Osteoblast (primary cell): ENCODE data around the gene GP2. TPM values are rescaled to one million over a fixed set of nuclear protein-coding genes. Genes with fewer than 3 reads are reported as not detected.

ENCODE experiments used
- DNase-seq: peaks from one replicate; pipeline ENCODE4 v3.0.0; 2011; ENCODE audit warnings: low spot score, mixed read lengths; ENCODE audit not compliant: insufficient read length; ENCODE audit errors: missing footprints
- H2AFZ ChIP-seq: 2 replicates; pipeline ENCODE4 v1.6.0; 2011; ENCODE audit warnings: mild to moderate bottlenecking, low read length
- H3K27ac ChIP-seq: 2 replicates; pipeline ENCODE4 v1.5.1; 2011; ENCODE audit warnings: mild to moderate bottlenecking, low read depth, low read length, moderate library complexity
- H3K27me3 ChIP-seq: 2 replicates; pipeline ENCODE4 v1.6.0; 2012; ENCODE audit warnings: mild to moderate bottlenecking, control low read depth, inconsistent platforms, low read length, moderate library complexity; ENCODE audit not compliant: insufficient read depth
- H3K36me3 ChIP-seq: 2 replicates; pipeline ENCODE4 v1.5.1; 2011; ENCODE audit warnings: mild to moderate bottlenecking, low read length, control low read depth, moderate library complexity; ENCODE audit not compliant: insufficient read depth
- H3K4me1 ChIP-seq: 2 replicates; pipeline ENCODE4 v1.5.1; 2011; ENCODE audit warnings: mild to moderate bottlenecking, low read length, control low read depth, moderate library complexity; ENCODE audit not compliant: insufficient read depth
- H3K4me2 ChIP-seq: 2 replicates; pipeline ENCODE4 v1.6.0; 2011; ENCODE audit warnings: mild to moderate bottlenecking, low read length; ENCODE audit not compliant: insufficient read depth
- H3K4me3 ChIP-seq: fragments of 200-600 bp; sonication (generic); 3 replicates; pipeline ENCODE4 v1.5.1; 2012; ENCODE audit warnings: mild to moderate bottlenecking, low read length, inconsistent platforms; ENCODE audit not compliant: insufficient read depth
- H3K79me2 ChIP-seq: 2 replicates; pipeline ENCODE4 v1.6.0; 2012; ENCODE audit warnings: mild to moderate bottlenecking, low read length, control low read depth, inconsistent platforms; ENCODE audit not compliant: insufficient read depth
- H3K9me3 ChIP-seq: 2 replicates; pipeline ENCODE4 v1.5.1; 2011; ENCODE audit warnings: low read depth, low read length, control low read depth
- H4K20me1 ChIP-seq: 2 replicates; pipeline ENCODE4 v1.6.0; 2012; ENCODE audit warnings: mild to moderate bottlenecking, low read length, control low read depth; ENCODE audit not compliant: insufficient read depth
- total RNA-seq: library from RNA; depleted of rRNA; stranded (reverse); fragments of >200 nt; gene quantifications from 2 replicates; pipeline ENCODE4 v1.2.3, GENCODE V29; 2012
- TF ChIP-seq, protein P1 (sequence below): IDR thresholded peaks from 2 replicates; pipeline ENCODE4 v1.5.1; 2011; ENCODE audit warnings: mild to moderate bottlenecking, low read depth, low read length, moderate library complexity; ENCODE audit errors: extremely low read depth

GP2 gene
- total RNA-seq, 1 donor = not detected

GRCh38 chr16:20363191-20363590 is 35.9 kb upstream of the GP2 start:
- no peaks in the 10 kb centered on the region for H3K27me3 ChIP-seq
- TF ChIP-seq, protein P1, sequence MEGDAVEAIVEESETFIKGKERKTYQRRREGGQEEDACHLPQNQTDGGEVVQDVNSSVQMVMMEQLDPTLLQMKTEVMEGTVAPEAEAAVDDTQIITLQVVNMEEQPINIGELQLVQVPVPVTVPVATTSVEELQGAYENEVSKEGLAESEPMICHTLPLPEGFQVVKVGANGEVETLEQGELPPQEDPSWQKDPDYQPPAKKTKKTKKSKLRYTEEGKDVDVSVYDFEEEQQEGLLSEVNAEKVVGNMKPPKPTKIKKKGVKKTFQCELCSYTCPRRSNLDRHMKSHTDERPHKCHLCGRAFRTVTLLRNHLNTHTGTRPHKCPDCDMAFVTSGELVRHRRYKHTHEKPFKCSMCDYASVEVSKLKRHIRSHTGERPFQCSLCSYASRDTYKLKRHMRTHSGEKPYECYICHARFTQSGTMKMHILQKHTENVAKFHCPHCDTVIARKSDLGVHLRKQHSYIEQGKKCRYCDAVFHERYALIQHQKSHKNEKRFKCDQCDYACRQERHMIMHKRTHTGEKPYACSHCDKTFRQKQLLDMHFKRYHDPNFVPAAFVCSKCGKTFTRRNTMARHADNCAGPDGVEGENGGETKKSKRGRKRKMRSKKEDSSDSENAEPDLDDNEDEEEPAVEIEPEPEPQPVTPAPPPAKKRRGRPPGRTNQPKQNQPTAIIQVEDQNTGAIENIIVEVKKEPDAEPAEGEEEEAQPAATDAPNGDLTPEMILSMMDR = no peak
- H3K79me2 ChIP-seq = no peaks in the 10 kb centered on the region
- no peaks in the 10 kb centered on the region for H3K4me1 ChIP-seq
- no peak overlapping the region for H2AFZ ChIP-seq
- H3K27ac ChIP-seq = no peak overlapping the region
- no peaks in the 10 kb centered on the region for H4K20me1 ChIP-seq
- H3K36me3 ChIP-seq = no peaks in the 10 kb centered on the region
- DNase-seq = no peak
- H3K4me3 ChIP-seq = no peak overlapping the region
- no peak overlapping the region for H3K4me2 ChIP-seq
- no peaks in the 10 kb centered on the region for H3K9me3 ChIP-seq

DNA sequence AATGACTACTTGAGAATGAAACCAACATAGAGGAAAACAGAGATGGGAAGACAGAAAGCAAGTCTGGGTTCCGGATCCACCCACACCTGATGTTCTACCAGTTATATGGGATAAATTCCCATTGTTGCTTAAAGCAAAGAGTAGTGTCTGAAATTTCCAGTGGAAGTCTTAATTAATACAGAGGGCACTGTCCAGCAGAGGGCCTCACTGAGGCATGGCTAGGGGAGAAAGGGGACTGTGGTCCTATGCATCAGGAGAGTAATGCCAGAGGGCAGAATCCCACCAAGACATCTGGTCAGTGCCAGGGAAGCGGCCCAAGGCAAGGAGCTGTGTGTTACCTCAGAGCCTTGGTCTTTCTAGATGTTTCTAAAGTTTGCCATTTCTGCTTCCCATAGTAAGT is 32.7 kb upstream of the GP2 start:
- Histone ChIP-seq H3K79me2 (no peaks in the 10 kb centered on the region), H3K27me3 (no peaks in the 10 kb centered on the region), H4K20me1 (no peaks in the 10 kb centered on the region), H3K27ac (no peak overlapping the region), H3K4me1 (no peaks in the 10 kb centered on the region), H2AFZ (no peak overlapping the region), H3K9me3 (no peaks in the 10 kb centered on the region), H3K36me3 (no peaks in the 10 kb centered on the region), H3K4me3 (no peak overlapping the region), H3K4me2 (no peak overlapping the region)
- DNase-seq = no peak
- TF ChIP-seq, protein P1 = no peak

- Histone ChIP-seq H3K27ac (no peak overlapping the region), H3K79me2 (no peaks in the 10 kb centered on the region), H2AFZ (no peak overlapping the region), H3K36me3 (no peaks in the 10 kb centered on the region), H3K4me2 (no peak overlapping the region), H3K4me3 (no peak overlapping the region), H4K20me1 (no peaks in the 10 kb centered on the region), H3K4me1 (no peaks in the 10 kb centered on the region), H3K9me3 (no peaks in the 10 kb centered on the region), H3K27me3 (no peaks in the 10 kb centered on the region)
- no peak for DNase-seq
- TF ChIP-seq, protein P1 = no peak
These were observed 27.9 kb upstream of the GP2 start for GRCh38 chr16:20355114-20355782.

DNA sequence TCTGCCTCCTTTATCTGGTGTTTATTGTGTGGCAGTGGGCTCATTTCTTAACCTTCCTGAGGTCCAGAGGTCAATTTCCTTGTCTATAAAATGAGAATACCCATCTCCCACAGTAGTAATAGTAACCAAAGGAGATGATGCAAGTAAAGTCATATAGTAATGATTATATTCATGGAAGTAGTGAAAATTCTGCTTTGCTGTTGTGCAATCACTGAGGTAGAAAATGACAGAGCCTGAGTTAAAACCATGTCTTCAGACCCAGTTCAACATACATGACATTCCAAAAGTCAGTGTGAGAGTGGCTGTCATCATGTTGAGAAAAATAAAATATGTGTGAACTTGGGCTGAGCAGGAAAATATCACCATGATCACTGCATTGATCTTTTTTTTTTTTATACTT is 26.1 kb upstream of the GP2 start:
- Histone ChIP-seq H3K4me2 (no peak overlapping the region), H3K36me3 (no peaks in the 10 kb centered on the region), H4K20me1 (no peaks in the 10 kb centered on the region), H3K9me3 (no peaks in the 10 kb centered on the region), H3K27me3 (no peaks in the 10 kb centered on the region), H3K4me3 (no peak overlapping the region), H3K27ac (no peak overlapping the region), H3K79me2 (no peaks in the 10 kb centered on the region), H2AFZ (no peak overlapping the region), H3K4me1 (no peaks in the 10 kb centered on the region)
- TF ChIP-seq, protein P1 = no peak
- no peak for DNase-seq
